Mesodermal cell (in vitro differentiated cells): Measurements from ENCODE around the gene PJA2.
A peak's percentile ranks its signal among the peaks of the same experiment; 100 is the strongest.

Source experiments
- H3K27ac ChIP-seq: 2 replicates; pipeline ENCODE4 v1.7.0; 2013; ENCODE audit warnings: mild to moderate bottlenecking, low read depth, low read length, moderate library complexity; ENCODE audit not compliant: severe bottlenecking
- H3K36me3 ChIP-seq: 2 replicates; pipeline ENCODE4 v1.7.1; 2013; ENCODE audit warnings: mild to moderate bottlenecking, low read length, moderate library complexity; ENCODE audit not compliant: control insufficient read depth, insufficient read depth
- H3K4me1 ChIP-seq: one replicate; pipeline ENCODE4 v1.7.1; 2013; ENCODE audit warnings: mild to moderate bottlenecking, low read length; ENCODE audit not compliant: insufficient read depth, control insufficient read depth, poor library complexity, severe bottlenecking
- H3K4me3 ChIP-seq: 2 replicates; pipeline ENCODE4 v1.7.0; 2013; ENCODE audit warnings: low read length, control low read depth, mild to moderate bottlenecking; ENCODE audit not compliant: insufficient read depth, poor library complexity, severe bottlenecking; ENCODE audit errors: extremely low read depth
- H3K9me3 ChIP-seq: 2 replicates; pipeline ENCODE4 v1.7.1; 2013; ENCODE audit warnings: mild to moderate bottlenecking, low read length, moderate library complexity; ENCODE audit not compliant: control insufficient read depth
- WGBS, 2 experiments: methylation state at CpG; one replicate each; pipeline ENCODE4 v1.1.5; 2013; ENCODE audit warnings: missing lambda C conversion rate in 2 of 2; ENCODE audit not compliant: insufficient coverage in 2 of 2; 5-methylcytosine and 5-hydroxymethylcytosine counted together

PJA2 gene

DNA sequence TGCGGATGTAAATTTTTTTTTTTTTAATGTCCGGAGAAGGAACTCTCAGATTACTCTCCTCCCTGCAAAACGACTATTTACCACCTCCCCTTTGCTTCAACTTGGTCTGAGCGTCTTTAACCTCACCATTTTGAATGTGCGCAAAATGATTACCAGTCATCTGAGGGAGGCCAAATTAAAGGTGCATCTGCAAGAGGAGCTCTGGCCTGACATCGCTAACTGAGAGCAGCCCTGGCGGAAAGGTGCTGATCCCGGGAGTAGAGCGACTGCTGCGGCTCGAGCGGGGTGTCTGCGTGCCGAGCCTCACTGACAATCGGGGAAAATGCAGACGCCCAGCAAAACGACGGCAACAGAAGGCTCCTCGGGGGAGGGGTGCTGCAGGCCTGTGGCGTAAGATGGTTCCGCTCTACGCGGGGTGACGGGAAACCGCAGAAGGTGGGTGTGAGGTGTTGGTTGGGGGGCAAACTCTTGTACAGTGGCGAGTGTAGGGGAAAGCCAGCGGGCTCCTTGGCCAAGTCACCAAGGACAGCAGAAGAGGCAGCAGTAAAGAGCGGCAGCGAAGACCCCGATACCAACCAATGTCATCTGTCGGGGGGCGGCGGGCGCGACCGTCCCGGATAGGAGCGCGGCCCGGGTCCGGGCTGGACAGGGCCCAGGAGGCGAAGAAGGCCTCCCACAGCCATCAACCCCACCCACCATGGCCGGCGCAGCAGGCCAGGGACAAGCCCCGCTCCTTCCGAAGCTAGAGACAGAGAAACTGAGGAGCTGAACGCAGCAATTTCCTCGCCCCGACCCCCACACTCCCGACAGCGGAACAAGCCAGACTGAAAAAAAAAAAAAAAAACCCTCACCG lies 557 bp downstream of the PJA2 start:
- Histone ChIP-seq H3K4me3 (peak overlapping the region; percentile 94), H3K27ac (peak overlapping the region; percentile 99), H3K9me3 (peaks cover 2% of the 10 kb centered on the region), H3K36me3 (peaks cover 22% of the 10 kb centered on the region), H3K4me1 (peaks cover 11% of the 10 kb centered on the region)
- WGBS, 2 experiments, result 0% methylated on average over 29 to 47 of the region's 52 CpGs

DNA sequence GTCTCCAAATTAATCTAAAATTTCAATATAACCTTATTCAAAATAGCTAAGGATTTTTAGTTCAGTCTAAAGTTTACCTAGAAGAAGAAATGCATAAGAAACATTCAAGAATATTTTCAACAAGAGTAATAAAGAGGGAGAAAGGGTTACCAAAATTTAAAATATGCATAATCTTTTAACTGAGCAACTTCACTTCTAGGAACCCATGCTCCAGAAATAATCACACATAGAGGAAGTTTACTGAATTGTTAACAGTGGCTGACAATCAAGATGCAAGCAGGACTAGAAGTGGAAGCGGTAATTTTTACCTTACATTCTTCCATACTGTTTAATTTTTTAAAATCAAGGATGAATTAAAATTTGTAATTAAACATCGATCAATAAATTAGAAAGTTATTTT lies 1.9 kb downstream of the PJA2 start:
- Histone ChIP-seq H3K9me3 (no peaks in the 10 kb centered on the region), H3K4me3 (peak overlapping the region; percentile 94), H3K36me3 (peaks cover 27% of the 10 kb centered on the region), H3K27ac (no peak overlapping the region), H3K4me1 (peaks cover 7% of the 10 kb centered on the region)
- no CpG with 5 or more reads among the region's 2 CpGs for WGBS, 2 experiments

DNA sequence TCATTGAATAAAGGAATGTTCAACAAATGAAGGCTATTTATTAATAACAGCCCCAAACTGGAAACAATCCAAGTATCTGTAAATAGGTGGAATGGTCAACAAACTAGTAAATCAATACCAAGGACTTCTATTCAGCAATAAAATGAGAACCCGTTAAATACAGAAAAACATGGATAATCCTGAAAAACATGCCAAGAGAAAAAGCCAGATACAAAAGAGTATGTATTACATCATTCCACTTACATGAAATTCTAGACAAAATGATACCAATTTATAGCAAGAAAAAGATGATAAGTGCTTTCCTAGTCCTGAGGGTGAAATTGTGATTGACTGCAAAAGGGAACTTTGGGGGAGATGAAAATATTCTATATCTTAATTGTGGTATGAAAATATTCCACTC lies 3.1 kb downstream of the PJA2 start:
- WGBS, 2 experiments, result no CpG with 5 or more reads among the region's 1 CpG
- no peak overlapping the region for H3K27ac ChIP-seq
- peaks cover 27% of the 10 kb centered on the region for H3K36me3 ChIP-seq
- no peaks in the 10 kb centered on the region for H3K4me1 ChIP-seq
- H3K4me3 ChIP-seq, result peak overlapping the region; percentile 94
- H3K9me3 ChIP-seq, result no peaks in the 10 kb centered on the region

DNA sequence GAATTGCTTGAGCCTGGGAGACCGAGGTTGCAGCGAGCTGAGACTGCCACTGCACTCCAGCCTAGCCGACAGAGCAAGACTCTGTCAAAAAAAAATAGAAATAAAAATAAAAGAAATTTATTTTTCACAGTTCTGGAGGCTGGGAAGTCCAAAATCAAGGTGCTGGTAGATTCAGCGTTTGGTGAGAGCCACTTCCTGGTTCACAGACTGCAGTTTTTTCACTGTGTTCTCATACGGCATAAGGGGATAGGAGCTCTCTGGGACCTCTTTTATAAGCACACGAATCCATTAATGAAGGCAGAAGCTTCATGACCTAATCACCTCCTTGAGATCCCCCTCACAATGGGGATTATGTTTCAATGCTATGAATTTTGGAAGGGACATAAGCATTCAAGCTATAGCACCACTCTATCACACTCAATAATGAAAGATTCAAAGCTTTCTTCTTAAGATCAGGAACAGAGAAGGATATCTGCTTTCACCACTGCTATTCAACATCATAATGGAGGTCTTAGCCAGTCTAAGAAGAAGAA lies 5.3 kb downstream of the PJA2 start:
- no peak overlapping the region for H3K4me3 ChIP-seq
- H3K9me3 ChIP-seq, result no peaks in the 10 kb centered on the region
- no peak overlapping the region for H3K27ac ChIP-seq
- H3K4me1 ChIP-seq, result peaks cover 2% of the 10 kb centered on the region
- 75 to 100% methylated on average over 2 to 4 of the region's 6 CpGs for WGBS, 2 experiments
- peaks cover 38% of the 10 kb centered on the region for H3K36me3 ChIP-seq

DNA sequence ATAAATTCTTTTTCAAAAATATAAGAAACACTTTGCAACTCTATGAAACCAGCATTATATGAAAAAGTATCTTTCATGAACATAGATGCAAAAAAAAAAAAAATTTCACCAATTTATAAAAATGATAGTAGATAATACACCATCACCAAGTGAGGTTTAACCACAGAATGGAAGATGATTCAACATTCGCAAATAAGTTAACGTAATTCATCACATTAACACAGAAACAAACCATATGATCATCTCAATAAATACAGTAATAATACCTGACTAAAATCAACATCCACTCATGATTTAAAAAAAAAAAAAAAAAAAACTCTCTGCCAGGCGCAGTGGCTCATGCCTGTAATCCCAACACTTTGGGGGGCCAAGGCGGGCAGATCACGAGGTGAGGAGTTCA lies 6.3 kb downstream of the PJA2 start:
- Histone ChIP-seq H3K9me3 (no peaks in the 10 kb centered on the region), H3K4me3 (no peak overlapping the region), H3K4me1 (peaks cover 2% of the 10 kb centered on the region), H3K27ac (no peak overlapping the region), H3K36me3 (peaks cover 44% of the 10 kb centered on the region)
- WGBS, 2 experiments, result 93% methylated on average over 3 of the region's 5 CpGs

DNA sequence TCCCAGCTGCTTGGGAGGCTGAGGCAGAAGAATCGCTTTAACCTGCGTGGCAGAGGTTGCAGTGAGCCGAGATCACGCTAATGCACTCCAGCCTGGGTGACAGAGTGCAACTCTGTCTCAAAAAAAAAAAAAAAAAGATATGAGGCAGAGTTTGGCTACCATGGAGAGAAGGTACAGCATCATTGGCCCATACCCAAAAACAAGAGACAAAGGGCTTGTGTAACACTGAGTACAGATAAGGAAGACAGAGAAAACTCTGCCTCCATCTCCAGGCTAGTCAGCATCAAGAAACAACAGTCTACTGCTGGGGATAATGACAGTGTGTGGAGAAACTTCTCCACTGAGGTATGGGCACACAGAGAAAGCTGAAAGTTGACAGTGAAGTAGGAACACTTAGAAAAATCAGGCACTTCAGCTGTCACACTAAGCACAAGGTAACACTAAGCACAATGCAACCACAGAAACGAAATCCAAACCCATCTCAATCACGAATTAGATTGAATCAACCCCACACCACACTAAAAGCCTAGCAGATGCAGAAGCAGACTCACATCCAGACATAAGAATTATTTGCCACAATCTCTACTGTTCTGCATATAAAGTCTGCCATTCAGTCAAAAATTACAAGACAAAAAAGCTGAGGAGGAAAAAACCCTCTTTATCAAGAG lies 10.5 kb downstream of the PJA2 start:
- Histone ChIP-seq H3K4me3 (no peak overlapping the region), H3K9me3 (no peaks in the 10 kb centered on the region), H3K4me1 (peaks cover 2% of the 10 kb centered on the region), H3K36me3 (peaks cover 30% of the 10 kb centered on the region), H3K27ac (no peak overlapping the region)
- 92 to 100% methylated on average over 4 to 6 of the region's 6 CpGs for WGBS, 2 experiments

DNA sequence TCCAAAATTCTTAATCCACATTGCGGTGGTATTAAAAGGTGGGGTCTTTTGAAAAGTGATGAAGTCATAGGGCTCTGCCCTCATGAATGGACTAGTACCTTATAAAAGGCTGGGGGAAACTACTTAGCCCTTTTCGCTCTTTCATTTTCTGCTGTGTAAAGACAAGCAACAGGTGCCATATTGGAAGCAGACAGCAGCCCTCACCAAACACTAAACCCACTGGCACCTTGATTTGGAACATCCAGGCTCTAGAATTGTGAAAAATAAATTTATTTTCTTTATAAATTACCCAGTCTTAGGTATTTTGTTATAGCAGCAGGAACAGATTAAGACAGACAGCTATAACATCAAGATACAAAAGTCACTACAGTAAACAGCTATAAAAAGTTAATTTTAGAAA lies 12.8 kb downstream of the PJA2 start:
- Histone ChIP-seq H3K9me3 (no peaks in the 10 kb centered on the region), H3K27ac (no peak overlapping the region), H3K4me1 (peaks cover 2% of the 10 kb centered on the region), H3K36me3 (peaks cover 31% of the 10 kb centered on the region), H3K4me3 (no peak overlapping the region)
- no CpG with 5 or more reads among the region's 2 CpGs for WGBS, 2 experiments

DNA sequence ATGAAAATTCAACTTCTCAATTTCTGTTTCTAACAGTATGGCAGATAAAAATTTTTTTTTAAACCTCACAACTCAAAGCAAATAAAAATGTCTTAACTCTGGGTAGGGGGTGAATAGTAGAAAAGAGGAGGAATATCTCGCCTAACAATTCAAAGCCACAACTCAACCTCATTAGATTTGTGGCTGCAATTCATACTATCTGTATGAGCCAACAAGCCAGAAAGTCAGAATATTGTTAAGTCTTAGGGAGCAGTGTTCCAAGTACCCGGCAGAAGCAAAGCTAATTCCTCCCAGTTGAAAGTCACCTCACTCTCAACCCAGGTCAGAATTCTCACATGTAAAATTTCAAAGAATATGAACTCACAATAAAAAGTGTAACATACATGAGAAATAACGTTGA lies 15.0 kb downstream of the PJA2 start:
- Histone ChIP-seq H3K4me3 (no peak overlapping the region), H3K4me1 (no peaks in the 10 kb centered on the region), H3K9me3 (no peaks in the 10 kb centered on the region), H3K36me3 (peaks cover 22% of the 10 kb centered on the region), H3K27ac (no peak overlapping the region)
- WGBS, 2 experiments, result 50% methylated on average over 2 of the region's 3 CpGs; no CpG with 5 or more reads in 1 of the 2 experiments

DNA sequence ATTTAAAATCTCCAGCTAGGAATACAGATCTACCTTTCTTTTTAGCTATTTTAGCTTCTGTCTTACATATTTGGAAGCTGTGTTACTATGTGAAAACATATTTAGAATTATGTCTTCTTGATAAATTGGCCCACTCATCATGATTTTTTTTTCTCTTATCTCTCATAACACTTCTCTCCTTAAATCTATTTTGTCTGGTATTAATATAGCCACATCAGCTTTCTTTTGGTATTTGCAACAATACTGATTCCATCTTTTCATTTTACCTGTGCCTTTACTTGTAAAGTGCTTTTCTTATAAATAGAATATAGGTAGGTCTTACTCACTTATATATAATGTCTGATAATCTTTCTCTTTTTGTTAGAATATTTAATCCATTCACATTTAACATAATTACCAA lies 19.6 kb downstream of the PJA2 start:
- Histone ChIP-seq H3K27ac (no peak overlapping the region), H3K4me1 (peaks cover 10% of the 10 kb centered on the region), H3K4me3 (no peak overlapping the region), H3K9me3 (no peaks in the 10 kb centered on the region), H3K36me3 (peaks cover 11% of the 10 kb centered on the region)

DNA sequence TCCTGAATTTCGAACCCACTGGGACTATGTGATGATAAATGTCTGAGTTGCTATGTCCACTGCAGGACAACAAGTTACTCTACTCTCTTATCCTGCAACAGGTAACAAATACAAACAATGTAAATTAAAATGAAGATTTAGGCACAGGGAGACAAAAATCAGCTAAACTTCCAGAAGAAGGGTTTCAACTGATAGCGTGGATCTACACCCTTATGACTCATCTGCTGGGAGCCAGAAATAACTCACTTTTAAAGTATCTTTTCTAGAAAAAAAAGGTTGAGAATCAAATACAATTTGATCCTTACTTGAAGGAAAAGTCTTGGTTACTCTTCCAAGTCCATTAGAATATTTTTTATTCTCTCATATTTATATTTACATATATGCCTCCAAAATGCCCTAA lies 21.4 kb downstream of the PJA2 start:
- Histone ChIP-seq H3K27ac (peak overlapping the region; percentile 41), H3K4me3 (no peak overlapping the region), H3K9me3 (no peaks in the 10 kb centered on the region), H3K36me3 (peaks cover 14% of the 10 kb centered on the region), H3K4me1 (peaks cover 10% of the 10 kb centered on the region)
- WGBS, 2 experiments, result 57% methylated on average over 1 of the region's 2 CpGs; no CpG with 5 or more reads in 1 of the 2 experiments
